Measurements from ENCODE around the gene CRYBB2.
"Not testable (repeated sequence)": the region's sequence is repeated elsewhere in the genome, so short reads cannot be mapped to it uniquely, and the experiment has no call there.

Gene CRYBB2

GRCh38 chr22:25236417-25236816 lies 17.0 kb downstream of the CRYBB2 start:
- WGBS: 81% methylated on average over 6 of the region's 6 CpGs
- no peaks in the 10 kb centered on the region for H3K9me3 ChIP-seq (ENCODE audit: insufficient read depth, low read depth, low read length)
- H3K27ac ChIP-seq (ENCODE audit: low read depth, low read length): no peak overlapping the region
- no peaks in the 10 kb centered on the region for H3K27me3 ChIP-seq (ENCODE audit: insufficient read depth, low read length)
- no peaks in the 10 kb centered on the region for H3K4me1 ChIP-seq (ENCODE audit: insufficient read depth, low read length)
- no peak overlapping the region for H3K4me3 ChIP-seq (ENCODE audit: low read length)
- no peak overlapping the region for H3K9ac ChIP-seq (ENCODE audit: low read depth, low read length)
- H3K36me3 ChIP-seq (ENCODE audit: insufficient read depth, low read length): no peaks in the 10 kb centered on the region

GRCh38 chr22:25237503-25237902 lies 18.1 kb downstream of the CRYBB2 start:
- no peaks in the 10 kb centered on the region for H3K36me3 ChIP-seq (ENCODE audit: insufficient read depth, low read length)
- H3K27me3 ChIP-seq (ENCODE audit: insufficient read depth, low read length): no peaks in the 10 kb centered on the region
- no peaks in the 10 kb centered on the region for H3K9me3 ChIP-seq (ENCODE audit: insufficient read depth, low read depth, low read length)
- H3K4me1 ChIP-seq (ENCODE audit: insufficient read depth, low read length): no peaks in the 10 kb centered on the region
- 87% methylated on average over 4 of the region's 4 CpGs for WGBS
- H3K9ac ChIP-seq (ENCODE audit: low read depth, low read length): no peak overlapping the region
- no peak overlapping the region for H3K4me3 ChIP-seq (ENCODE audit: low read length)
- no peak overlapping the region for H3K27ac ChIP-seq (ENCODE audit: low read depth, low read length)

- H3K9ac ChIP-seq (ENCODE audit: low read depth, low read length); H3K36me3 ChIP-seq (ENCODE audit: insufficient read depth, low read length); H3K4me1 ChIP-seq (ENCODE audit: insufficient read depth, low read length); H3K27me3 ChIP-seq (ENCODE audit: insufficient read depth, low read length); H3K4me3 ChIP-seq (ENCODE audit: low read length); H3K27ac ChIP-seq (ENCODE audit: low read depth, low read length); H3K9me3 ChIP-seq (ENCODE audit: insufficient read depth, low read depth, low read length): not testable (repeated sequence)
- WGBS: 87% methylated on average over 3 of the region's 9 CpGs
These were observed 18.6 kb downstream of the CRYBB2 start for GRCh38 chr22:25238058-25238457.

- not testable (repeated sequence) for H3K4me3 ChIP-seq (ENCODE audit: low read length); H3K9ac ChIP-seq (ENCODE audit: low read depth, low read length); H3K27ac ChIP-seq (ENCODE audit: low read depth, low read length); H3K4me1 ChIP-seq (ENCODE audit: insufficient read depth, low read length); H3K27me3 ChIP-seq (ENCODE audit: insufficient read depth, low read length); H3K36me3 ChIP-seq (ENCODE audit: insufficient read depth, low read length); H3K9me3 ChIP-seq (ENCODE audit: insufficient read depth, low read depth, low read length)
- WGBS: 83% methylated on average over 1 of the region's 1 CpG
These were observed 35.7 kb downstream of the CRYBB2 start for GRCh38 chr22:25255169-25255568.

GRCh38 chr22:25267567-25267966 lies 48.1 kb downstream of the CRYBB2 start:
- not testable (repeated sequence) for H3K27ac ChIP-seq (ENCODE audit: low read depth, low read length); H3K27me3 ChIP-seq (ENCODE audit: insufficient read depth, low read length); H3K4me1 ChIP-seq (ENCODE audit: insufficient read depth, low read length); H3K9me3 ChIP-seq (ENCODE audit: insufficient read depth, low read depth, low read length); H3K4me3 ChIP-seq (ENCODE audit: low read length); H3K9ac ChIP-seq (ENCODE audit: low read depth, low read length); H3K36me3 ChIP-seq (ENCODE audit: insufficient read depth, low read length)
- 89% methylated on average over 3 of the region's 4 CpGs for WGBS

GRCh38 chr22:25268902-25269301 lies 49.5 kb downstream of the CRYBB2 start:
- not testable (repeated sequence) for H3K4me3 ChIP-seq (ENCODE audit: low read length); H3K9me3 ChIP-seq (ENCODE audit: insufficient read depth, low read depth, low read length); H3K9ac ChIP-seq (ENCODE audit: low read depth, low read length); H3K36me3 ChIP-seq (ENCODE audit: insufficient read depth, low read length); H3K4me1 ChIP-seq (ENCODE audit: insufficient read depth, low read length); H3K27me3 ChIP-seq (ENCODE audit: insufficient read depth, low read length); H3K27ac ChIP-seq (ENCODE audit: low read depth, low read length)
- 67% methylated on average over 1 of the region's 1 CpG for WGBS

GRCh38 chr22:25270061-25270460 lies 50.6 kb downstream of the CRYBB2 start:
- not testable (repeated sequence) for H3K27me3 ChIP-seq (ENCODE audit: insufficient read depth, low read length); H3K4me3 ChIP-seq (ENCODE audit: low read length); H3K9ac ChIP-seq (ENCODE audit: low read depth, low read length); H3K4me1 ChIP-seq (ENCODE audit: insufficient read depth, low read length); H3K36me3 ChIP-seq (ENCODE audit: insufficient read depth, low read length); H3K27ac ChIP-seq (ENCODE audit: low read depth, low read length); H3K9me3 ChIP-seq (ENCODE audit: insufficient read depth, low read depth, low read length)
- 89% methylated on average over 1 of the region's 2 CpGs for WGBS

- WGBS: 88% methylated on average over 4 of the region's 4 CpGs
- not testable (repeated sequence) for H3K36me3 ChIP-seq (ENCODE audit: insufficient read depth, low read length); H3K9ac ChIP-seq (ENCODE audit: low read depth, low read length); H3K27me3 ChIP-seq (ENCODE audit: insufficient read depth, low read length); H3K4me3 ChIP-seq (ENCODE audit: low read length); H3K9me3 ChIP-seq (ENCODE audit: insufficient read depth, low read depth, low read length); H3K27ac ChIP-seq (ENCODE audit: low read depth, low read length); H3K4me1 ChIP-seq (ENCODE audit: insufficient read depth, low read length)
These were observed 53.8 kb downstream of the CRYBB2 start for GRCh38 chr22:25273231-25273630.

- H3K4me1 ChIP-seq (ENCODE audit: insufficient read depth, low read length); H3K9ac ChIP-seq (ENCODE audit: low read depth, low read length); H3K27ac ChIP-seq (ENCODE audit: low read depth, low read length); H3K9me3 ChIP-seq (ENCODE audit: insufficient read depth, low read depth, low read length); H3K36me3 ChIP-seq (ENCODE audit: insufficient read depth, low read length); H3K4me3 ChIP-seq (ENCODE audit: low read length); H3K27me3 ChIP-seq (ENCODE audit: insufficient read depth, low read length): not testable (repeated sequence)
- WGBS: 79% methylated on average over 2 of the region's 3 CpGs
These were observed 54.5 kb downstream of the CRYBB2 start for GRCh38 chr22:25273928-25274327.

GRCh38 chr22:25280118-25280517 lies 60.7 kb downstream of the CRYBB2 start:
- H3K4me1 ChIP-seq (ENCODE audit: insufficient read depth, low read length); H3K4me3 ChIP-seq (ENCODE audit: low read length); H3K9ac ChIP-seq (ENCODE audit: low read depth, low read length); H3K27ac ChIP-seq (ENCODE audit: low read depth, low read length); H3K36me3 ChIP-seq (ENCODE audit: insufficient read depth, low read length); H3K9me3 ChIP-seq (ENCODE audit: insufficient read depth, low read depth, low read length): not testable (repeated sequence)
- peaks cover 56% of the 10 kb centered on the region for H3K27me3 ChIP-seq (ENCODE audit: insufficient read depth, low read length)
- 95% methylated on average over 2 of the region's 2 CpGs for WGBS

All from HUES64 (cell line).